GM23338 (cell line): Measurements from ENCODE around the gene GAB1. TPM values are rescaled to one million over a fixed set of nuclear protein-coding genes. Genes with fewer than 3 reads are reported as not detected.

Source experiments
- ATAC-seq: fragments of 200-7000 bp; cut with Tn5 transposase; 3 replicates; pipeline ENCODE4 v1.9.1; 2020
- DNase-seq: peaks from one replicate; pipeline ENCODE4 v3.0.0-alpha.2; 2015; ENCODE audit warnings: low spot score
- H2AFZ ChIP-seq: fragments of 200-600 bp; sonication (generic); 2 replicates; pipeline ENCODE4 v1.8.0; 2016; ENCODE audit warnings: antibody characterized with exemption, mild to moderate bottlenecking, moderate library complexity
- H3F3A ChIP-seq: fragments of 200-600 bp; sonication (generic); replicated peaks from 2 replicates; pipeline ENCODE4 v1.8.0; 2017; ENCODE audit warnings: antibody characterized with exemption, mixed run types, low read depth
- H3K27ac ChIP-seq: fragments of 200-600 bp; sonication (generic); 2 replicates; pipeline ENCODE4 v1.6.1; 2016; ENCODE audit warnings: low read depth
- H3K27me3 ChIP-seq: fragments of 200-600 bp; sonication (generic); 2 replicates; pipeline ENCODE4 v1.8.0; 2016; ENCODE audit warnings: mild to moderate bottlenecking, mixed run types, moderate library complexity; ENCODE audit not compliant: insufficient read depth
- H3K36me3 ChIP-seq: fragments of 200-600 bp; sonication (generic); 2 replicates; pipeline ENCODE4 v1.8.0; 2016; ENCODE audit warnings: mild to moderate bottlenecking; ENCODE audit not compliant: insufficient read depth
- H3K4me1 ChIP-seq: fragments of 200-600 bp; sonication (generic); 2 replicates; pipeline ENCODE4 v1.8.0; 2016; ENCODE audit warnings: mild to moderate bottlenecking, moderate library complexity; ENCODE audit not compliant: insufficient read depth
- H3K4me2 ChIP-seq: fragments of 200-600 bp; sonication (generic); 2 replicates; pipeline ENCODE4 v1.7.1; 2017; ENCODE audit warnings: mixed run types
- H3K4me3 ChIP-seq: fragments of 200-600 bp; sonication (generic); 2 replicates; pipeline ENCODE4 v1.6.1; 2016; ENCODE audit warnings: mixed run types
- H3K79me2 ChIP-seq: fragments of 200-600 bp; sonication (generic); replicated peaks from 2 replicates; pipeline ENCODE4 v1.8.0; 2017; ENCODE audit warnings: mild to moderate bottlenecking; ENCODE audit not compliant: insufficient read depth
- H3K9me2 ChIP-seq: fragments of 200-600 bp; sonication (generic); 2 replicates; pipeline ENCODE4 v1.8.0; 2017; ENCODE audit not compliant: insufficient read depth
- H4K20me1 ChIP-seq: fragments of 200-600 bp; sonication (generic); replicated peaks from 2 replicates; pipeline ENCODE4 v1.8.0; 2017; ENCODE audit warnings: mild to moderate bottlenecking; ENCODE audit not compliant: insufficient read depth
- H3K27ac Mint-ChIP-seq: 2 replicates; pipeline ENCODE4 v1.8.0; 2020; ENCODE audit warnings: inconsistent platforms, mild to moderate bottlenecking, moderate library complexity, mixed read lengths
- H3K27me3 Mint-ChIP-seq: 3 replicates; pipeline ENCODE4 v1.8.0; 2022; ENCODE audit warnings: low read depth, mild to moderate bottlenecking, moderate library complexity, mixed read lengths, inconsistent platforms; ENCODE audit not compliant: insufficient read depth, poor library complexity
- H3K36me3 Mint-ChIP-seq: 3 replicates; pipeline ENCODE4 v1.8.0; 2021; ENCODE audit warnings: low read depth, mild to moderate bottlenecking, inconsistent platforms, moderate library complexity, mixed read lengths
- H3K4me1 Mint-ChIP-seq: 3 replicates; pipeline ENCODE4 v1.8.0; 2020; ENCODE audit warnings: mild to moderate bottlenecking, inconsistent platforms, mixed read lengths
- H3K4me3 Mint-ChIP-seq: 3 replicates; pipeline ENCODE4 v1.8.0; 2021; ENCODE audit warnings: moderate library complexity, mild to moderate bottlenecking, inconsistent platforms, mixed read lengths
- H3K9me3 Mint-ChIP-seq: 3 replicates; pipeline ENCODE4 v1.8.0; 2020; ENCODE audit warnings: moderate library complexity, mild to moderate bottlenecking, inconsistent platforms, mixed read lengths
- CREB1 ChIP-seq: fragments of 250-450 bp; sonication (Bioruptor Pico); IDR thresholded peaks from 2 replicates; pipeline ENCODE4 v1.5.0; 2020; ENCODE audit warnings: low read depth, mild to moderate bottlenecking, moderate library complexity
- CTCF ChIP-seq, 2 experiments: fragments of 200-600 bp in 1 of 2; sonication (generic) in 1 of 2; conservative IDR thresholded peaks; 2 replicates each; pipeline versions ENCODE4 v1.5.1 to v1.6.1; 2016 to 2017; ENCODE audit warnings: antibody characterized with exemption in 2 of 2, low read depth in 2 of 2, mild to moderate bottlenecking in 2 of 2, moderate library complexity in 1 of 2
- EZH2 ChIP-seq: fragments of 200-600 bp; sonication (generic); IDR thresholded peaks from one replicate; pipeline ENCODE4 v1.8.0; 2017; ENCODE audit warnings: antibody characterized with exemption, mild to moderate bottlenecking, low read depth; ENCODE audit not compliant: unreplicated experiment
- EZH2phosphoT487 ChIP-seq: fragments of 200-600 bp; sonication (generic); IDR thresholded peaks from one replicate; pipeline ENCODE4 v1.8.1; 2018; ENCODE audit warnings: antibody characterized with exemption; ENCODE audit not compliant: unreplicated experiment
- JUNB ChIP-seq: IDR thresholded peaks from one replicate; pipeline ENCODE4 v1.6.1; 2016; ENCODE audit warnings: antibody characterized with exemption; ENCODE audit not compliant: unreplicated experiment
- NANOG ChIP-seq: IDR thresholded peaks from 2 replicates; pipeline ENCODE4 v1.6.1; 2016; ENCODE audit warnings: antibody characterized with exemption, borderline replicate concordance
- POLR2AphosphoS5 ChIP-seq: IDR thresholded peaks from 2 replicates; pipeline ENCODE4 v1.6.1; 2016; ENCODE audit warnings: antibody characterized with exemption, low read depth
- STAT1 ChIP-seq: IDR thresholded peaks from one replicate; pipeline ENCODE4 v1.6.1; 2016; ENCODE audit warnings: antibody characterized with exemption; ENCODE audit not compliant: unreplicated experiment
- ZNF114 ChIP-seq: fragments of 250-450 bp; sonication (Bioruptor Pico); IDR thresholded peaks from 2 replicates; pipeline ENCODE4 v1.5.0; 2020; ENCODE audit warnings: mild to moderate bottlenecking, moderate library complexity
- ZNF331 ChIP-seq: fragments of 250-450 bp; sonication (Bioruptor Pico); IDR thresholded peaks from 2 replicates; pipeline ENCODE4 v1.5.0; 2020; ENCODE audit warnings: low read depth, mild to moderate bottlenecking, moderate library complexity
- ZNF462 ChIP-seq: fragments of 250-450 bp; sonication (Bioruptor Pico); IDR thresholded peaks from 2 replicates; pipeline ENCODE4 v1.5.0; 2020; ENCODE audit warnings: mild to moderate bottlenecking, moderate library complexity
- polyA plus RNA-seq: library from polyadenylated mRNA; unstranded; fragments of >200 nt; fragmentation: Nextera tagmentation; extraction: Ambion mirVana; gene quantifications from 2 replicates; pipeline ENCODE4 v1.2.1, GENCODE V29; 2016
- total RNA-seq: library from RNA; depleted of rRNA; stranded (reverse); fragments of >200 nt; shearing (Covaris generic); gene quantifications from 2 replicates; pipeline ENCODE4 v1.2.3, GENCODE V29; 2014
- TF ChIP-seq, protein P1 (sequence below): IDR thresholded peaks from one replicate; pipeline ENCODE4 v1.6.1; 2018; ENCODE audit warnings: antibody characterized with exemption; ENCODE audit not compliant: unreplicated experiment
- TF ChIP-seq, protein P2 (sequence below): IDR thresholded peaks from 2 replicates; pipeline ENCODE4 v1.6.1; 2016; ENCODE audit warnings: antibody characterized with exemption

The GAB1 gene
- total and polyA plus RNA-seq, 2 experiments from 2014 or later, result 4.0 to 18.4 TPM

GRCh38 chr4:143511906-143512305, 175.2 kb downstream of the GAB1 start:
- H3F3A ChIP-seq, result 0 out of 2 replicates have a peak, but pooled peaks cover 5% of the 10 kb centered on the region
- peaks cover 21% of the 10 kb centered on the region for H3K36me3 Mint-ChIP-seq
- DNase-seq (no peak), ATAC-seq (no peak)
- H3K9me3 Mint-ChIP-seq, result no peaks in the 10 kb centered on the region; the same call in 2 of the 3 replicates
- H4K20me1 ChIP-seq, result peaks cover 22% of the 10 kb centered on the region
- no peak overlapping the region for H3K4me3 ChIP-seq
- peaks cover 15% of the 10 kb centered on the region for H3K4me1 Mint-ChIP-seq
- H3K36me3 ChIP-seq, result no peaks in the 10 kb centered on the region; the same call in 1 of the 2 replicates
- H3K27ac ChIP-seq, result no peak overlapping the region
- H2AFZ ChIP-seq, result peak overlapping the region; percentile 85; the same call in 1 of the 2 replicates
- H3K79me2 ChIP-seq, result peaks cover 32% of the 10 kb centered on the region
- H3K4me2 ChIP-seq, result no peak overlapping the region
- H3K27me3 Mint-ChIP-seq, result peaks cover 6% of the 10 kb centered on the region
- no peak overlapping the region for H3K4me3 Mint-ChIP-seq
- H3K27ac Mint-ChIP-seq, result no peak overlapping the region
- H3K27me3 ChIP-seq, result no peaks in the 10 kb centered on the region
- no peaks in the 10 kb centered on the region for H3K9me2 ChIP-seq
- TF ChIP-seq, protein P1, sequence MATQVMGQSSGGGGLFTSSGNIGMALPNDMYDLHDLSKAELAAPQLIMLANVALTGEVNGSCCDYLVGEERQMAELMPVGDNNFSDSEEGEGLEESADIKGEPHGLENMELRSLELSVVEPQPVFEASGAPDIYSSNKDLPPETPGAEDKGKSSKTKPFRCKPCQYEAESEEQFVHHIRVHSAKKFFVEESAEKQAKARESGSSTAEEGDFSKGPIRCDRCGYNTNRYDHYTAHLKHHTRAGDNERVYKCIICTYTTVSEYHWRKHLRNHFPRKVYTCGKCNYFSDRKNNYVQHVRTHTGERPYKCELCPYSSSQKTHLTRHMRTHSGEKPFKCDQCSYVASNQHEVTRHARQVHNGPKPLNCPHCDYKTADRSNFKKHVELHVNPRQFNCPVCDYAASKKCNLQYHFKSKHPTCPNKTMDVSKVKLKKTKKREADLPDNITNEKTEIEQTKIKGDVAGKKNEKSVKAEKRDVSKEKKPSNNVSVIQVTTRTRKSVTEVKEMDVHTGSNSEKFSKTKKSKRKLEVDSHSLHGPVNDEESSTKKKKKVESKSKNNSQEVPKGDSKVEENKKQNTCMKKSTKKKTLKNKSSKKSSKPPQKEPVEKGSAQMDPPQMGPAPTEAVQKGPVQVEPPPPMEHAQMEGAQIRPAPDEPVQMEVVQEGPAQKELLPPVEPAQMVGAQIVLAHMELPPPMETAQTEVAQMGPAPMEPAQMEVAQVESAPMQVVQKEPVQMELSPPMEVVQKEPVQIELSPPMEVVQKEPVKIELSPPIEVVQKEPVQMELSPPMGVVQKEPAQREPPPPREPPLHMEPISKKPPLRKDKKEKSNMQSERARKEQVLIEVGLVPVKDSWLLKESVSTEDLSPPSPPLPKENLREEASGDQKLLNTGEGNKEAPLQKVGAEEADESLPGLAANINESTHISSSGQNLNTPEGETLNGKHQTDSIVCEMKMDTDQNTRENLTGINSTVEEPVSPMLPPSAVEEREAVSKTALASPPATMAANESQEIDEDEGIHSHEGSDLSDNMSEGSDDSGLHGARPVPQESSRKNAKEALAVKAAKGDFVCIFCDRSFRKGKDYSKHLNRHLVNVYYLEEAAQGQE, result no peak
- TF ChIP-seq, protein P2, sequence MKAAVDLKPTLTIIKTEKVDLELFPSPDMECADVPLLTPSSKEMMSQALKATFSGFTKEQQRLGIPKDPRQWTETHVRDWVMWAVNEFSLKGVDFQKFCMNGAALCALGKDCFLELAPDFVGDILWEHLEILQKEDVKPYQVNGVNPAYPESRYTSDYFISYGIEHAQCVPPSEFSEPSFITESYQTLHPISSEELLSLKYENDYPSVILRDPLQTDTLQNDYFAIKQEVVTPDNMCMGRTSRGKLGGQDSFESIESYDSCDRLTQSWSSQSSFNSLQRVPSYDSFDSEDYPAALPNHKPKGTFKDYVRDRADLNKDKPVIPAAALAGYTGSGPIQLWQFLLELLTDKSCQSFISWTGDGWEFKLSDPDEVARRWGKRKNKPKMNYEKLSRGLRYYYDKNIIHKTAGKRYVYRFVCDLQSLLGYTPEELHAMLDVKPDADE, result no peak
- no peak for TF ChIP-seq EZH2phosphoT487
- TF ChIP-seq POLR2AphosphoS5, result no peak
- no peak for TF ChIP-seq ZNF331 (CRISPR knock-in tag)
- no peak for TF ChIP-seq ZNF462 (CRISPR knock-in tag)
- no peak for TF ChIP-seq CTCF (conservative IDR thresholded peaks at IDR 0.05; ENCODE audit: low read depth in 2 of 2)
- no peak for TF ChIP-seq STAT1
- no peak for TF ChIP-seq NANOG
- TF ChIP-seq JUNB, result no peak
- no peak for TF ChIP-seq ZNF114
- no peak for TF ChIP-seq CREB1 (CRISPR knock-in tag)
- TF ChIP-seq EZH2, result no peak
- H3K4me1 ChIP-seq, result peaks cover 18% of the 10 kb centered on the region; the same call in 1 of the 2 replicates
